Neural cell (in vitro differentiated cells): ENCODE data around the gene GPR78. TPM values are rescaled to one million over a fixed set of nuclear protein-coding genes. Genes with fewer than 3 reads are reported as not detected.
A peak's percentile ranks its signal among the peaks of the same experiment; 100 is the strongest.

Experiments used
- H2AFZ ChIP-seq: fragments of 200-600, 300-800 bp; sonication (generic), shearing (Covaris generic); 2 replicates; pipeline ENCODE4 v1.6.0; 2014; ENCODE audit warnings: low read depth, mild to moderate bottlenecking, antibody characterized with exemption, low read length, moderate library complexity
- H3F3A ChIP-seq: fragments of 200-600 bp; shearing (Covaris generic); 2 replicates; pipeline ENCODE4 v1.6.1; 2016; ENCODE audit warnings: mild to moderate bottlenecking, moderate library complexity, mixed read lengths, antibody characterized with exemption, low read length; ENCODE audit not compliant: insufficient read depth, poor library complexity, severe bottlenecking
- H3K27ac ChIP-seq: fragments of 200-600, 300-800 bp; sonication (generic), shearing (Covaris generic); 2 replicates; pipeline ENCODE4 v1.5.1; 2014; ENCODE audit warnings: mild to moderate bottlenecking, low read length, moderate library complexity
- H3K27me3 ChIP-seq: fragments of 300-800, 200-600 bp; sonication (generic), shearing (Covaris generic); 2 replicates; pipeline ENCODE4 v1.6.0; 2014; ENCODE audit warnings: mild to moderate bottlenecking, low read depth, low read length, moderate library complexity; ENCODE audit not compliant: insufficient read depth
- H3K36me3 ChIP-seq: fragments of 300-800, 200-600 bp; sonication (generic), shearing (Covaris generic); 2 replicates; pipeline ENCODE4 v1.5.1; 2014; ENCODE audit warnings: mild to moderate bottlenecking, antibody characterized with exemption, low read length, moderate library complexity; ENCODE audit not compliant: insufficient read depth
- H3K4me2 ChIP-seq: fragments of 300-800, 200-600 bp; sonication (generic), shearing (Covaris generic); 2 replicates; pipeline ENCODE4 v1.6.0; 2014; ENCODE audit warnings: mild to moderate bottlenecking, low read length
- H3K4me3 ChIP-seq: fragments of 300-800, 200-600 bp; sonication (generic), shearing (Covaris generic); 2 replicates; pipeline ENCODE4 v1.5.1; 2014; ENCODE audit warnings: mild to moderate bottlenecking, low read length, moderate library complexity
- H3K79me2 ChIP-seq: fragments of 200-600 bp; shearing (Covaris generic); replicated peaks from 2 replicates; pipeline ENCODE4 v1.6.0; 2014; ENCODE audit warnings: mild to moderate bottlenecking, low read length, moderate library complexity; ENCODE audit not compliant: insufficient read depth
- H3K9ac ChIP-seq: fragments of 300-800, 200-600 bp; sonication (generic), shearing (Covaris generic); 2 replicates; pipeline ENCODE4 v1.6.1; 2016; ENCODE audit warnings: mild to moderate bottlenecking, low read length, mixed read lengths
- H3K9me2 ChIP-seq: fragments of 200-600 bp; shearing (Covaris generic); 2 replicates; pipeline ENCODE4 v1.6.1; 2016; ENCODE audit warnings: mild to moderate bottlenecking, low read length, mixed read lengths; ENCODE audit not compliant: insufficient read depth
- H3K9me3 ChIP-seq: fragments of 200-600, 300-800 bp; sonication (generic), shearing (Covaris generic); 2 replicates; pipeline ENCODE4 v1.6.1; 2016; ENCODE audit warnings: mild to moderate bottlenecking, mixed run types, low read length, moderate library complexity, mixed read lengths
- H4K20me1 ChIP-seq: fragments of 200-600 bp; shearing (Covaris generic); 2 replicates; pipeline ENCODE4 v1.6.1; 2016; ENCODE audit warnings: mild to moderate bottlenecking, mixed run types; ENCODE audit not compliant: insufficient read depth
- EP300 ChIP-seq: fragments of 450-650 bp; conservative IDR thresholded peaks from 2 replicates; pipeline ENCODE4 v1.6.1; 2014; ENCODE audit warnings: antibody characterized with exemption, mild to moderate bottlenecking, moderate library complexity; ENCODE audit not compliant: poor library complexity, severe bottlenecking
- EZH2 ChIP-seq: fragments of 200-600, 300-800 bp; shearing (Covaris generic), sonication (generic); IDR thresholded peaks from 2 replicates; pipeline ENCODE4 v1.6.1; 2014; ENCODE audit warnings: antibody characterized with exemption, low read length, borderline replicate concordance, mild to moderate bottlenecking; ENCODE audit not compliant: insufficient read depth, poor library complexity, severe bottlenecking
- MXI1 ChIP-seq: fragments of 450-650 bp; conservative IDR thresholded peaks from 2 replicates; pipeline ENCODE4 v1.6.1; 2014; ENCODE audit warnings: antibody characterized with exemption, mild to moderate bottlenecking; ENCODE audit not compliant: poor library complexity, severe bottlenecking
- POLR2AphosphoS5 ChIP-seq: IDR thresholded peaks from 2 replicates; pipeline ENCODE4 v1.6.1; 2012
- RAD21 ChIP-seq: fragments of 450-650 bp; conservative IDR thresholded peaks from 2 replicates; pipeline ENCODE4 v1.6.1; 2014; ENCODE audit warnings: antibody characterized with exemption, mild to moderate bottlenecking, moderate library complexity
- SMC3 ChIP-seq: fragments of 450-650 bp; conservative IDR thresholded peaks from 2 replicates; pipeline ENCODE4 v1.6.1; 2014; ENCODE audit warnings: antibody characterized with exemption, mild to moderate bottlenecking, moderate library complexity; ENCODE audit not compliant: poor library complexity
- TAF1 ChIP-seq: IDR thresholded peaks from 2 replicates; pipeline ENCODE4 v1.6.1; 2012; ENCODE audit warnings: low read depth
- polyA plus RNA-seq: library from polyadenylated mRNA; depleted of rRNA; stranded (reverse); fragments of >200 nt; gene quantifications from 2 replicates; pipeline ENCODE4 v1.2.3, GENCODE V29; 2014
- TF ChIP-seq, protein P1 (sequence below): IDR thresholded peaks from 2 replicates; pipeline ENCODE4 v1.6.1; 2012; ENCODE audit warnings: borderline replicate concordance
- TF ChIP-seq, protein P2 (sequence below): fragments of 450-650 bp; IDR thresholded peaks from 2 replicates; pipeline ENCODE4 v1.5.1; 2014; ENCODE audit warnings: antibody characterized with exemption, mild to moderate bottlenecking, moderate library complexity; ENCODE audit not compliant: poor library complexity, severe bottlenecking

The GPR78 gene
- polyA plus RNA-seq, 1 donor from 2014 or later: not detected

DNA sequence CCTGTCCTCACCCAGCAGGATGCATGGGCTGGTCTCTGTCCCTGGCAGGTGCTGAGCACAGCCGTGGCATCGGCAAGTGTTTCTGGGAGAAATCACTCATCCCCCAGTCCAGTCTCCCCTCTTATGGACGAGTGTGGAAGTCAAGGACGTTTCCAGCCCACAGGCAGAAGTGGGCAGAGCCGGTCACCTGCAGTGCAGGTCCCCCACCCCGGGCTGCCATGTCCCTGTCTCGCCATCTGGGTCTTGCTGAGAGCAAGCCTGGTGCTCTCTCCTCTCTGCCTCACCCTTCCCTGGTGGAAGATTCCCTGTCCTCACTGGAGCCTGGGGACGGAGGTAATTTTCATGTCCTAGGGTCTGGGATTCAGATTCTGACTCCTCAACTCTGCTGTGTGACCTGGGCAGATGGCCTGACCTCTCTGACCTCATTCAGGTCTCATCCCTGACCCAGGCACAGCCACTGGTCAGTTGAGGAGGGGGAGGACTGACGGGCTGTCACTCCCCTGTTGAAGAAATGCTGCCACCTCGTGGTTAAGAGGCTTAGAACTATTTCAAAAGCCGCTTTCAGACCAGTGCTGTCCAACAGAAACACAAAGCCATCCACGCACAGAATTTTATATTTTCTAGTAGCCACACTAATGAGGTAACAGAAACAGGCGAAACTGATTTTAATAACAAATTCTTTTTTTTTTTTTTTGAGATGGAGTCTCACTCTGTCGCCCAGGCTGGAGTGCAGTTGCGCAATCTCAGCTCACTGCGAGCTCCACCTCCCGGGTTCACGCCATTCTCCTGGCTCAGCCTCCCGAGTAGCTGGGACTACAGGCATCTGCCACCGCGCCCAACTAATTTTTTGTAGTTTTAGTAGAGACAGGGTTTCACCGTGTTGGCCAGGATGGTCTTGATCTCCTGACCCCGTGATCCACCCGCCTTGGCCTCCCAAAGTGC lies 14.2 kb downstream of the GPR78 start:
- H3K9me2 ChIP-seq: no peaks in the 10 kb centered on the region
- TF ChIP-seq EP300 (no peak), EZH2 (no peak), MXI1 (no peak), RAD21 (peak; percentile 59), SMC3 (peak; percentile 61), POLR2AphosphoS5 (no peak), TAF1 (no peak)
- TF ChIP-seq, protein P1, sequence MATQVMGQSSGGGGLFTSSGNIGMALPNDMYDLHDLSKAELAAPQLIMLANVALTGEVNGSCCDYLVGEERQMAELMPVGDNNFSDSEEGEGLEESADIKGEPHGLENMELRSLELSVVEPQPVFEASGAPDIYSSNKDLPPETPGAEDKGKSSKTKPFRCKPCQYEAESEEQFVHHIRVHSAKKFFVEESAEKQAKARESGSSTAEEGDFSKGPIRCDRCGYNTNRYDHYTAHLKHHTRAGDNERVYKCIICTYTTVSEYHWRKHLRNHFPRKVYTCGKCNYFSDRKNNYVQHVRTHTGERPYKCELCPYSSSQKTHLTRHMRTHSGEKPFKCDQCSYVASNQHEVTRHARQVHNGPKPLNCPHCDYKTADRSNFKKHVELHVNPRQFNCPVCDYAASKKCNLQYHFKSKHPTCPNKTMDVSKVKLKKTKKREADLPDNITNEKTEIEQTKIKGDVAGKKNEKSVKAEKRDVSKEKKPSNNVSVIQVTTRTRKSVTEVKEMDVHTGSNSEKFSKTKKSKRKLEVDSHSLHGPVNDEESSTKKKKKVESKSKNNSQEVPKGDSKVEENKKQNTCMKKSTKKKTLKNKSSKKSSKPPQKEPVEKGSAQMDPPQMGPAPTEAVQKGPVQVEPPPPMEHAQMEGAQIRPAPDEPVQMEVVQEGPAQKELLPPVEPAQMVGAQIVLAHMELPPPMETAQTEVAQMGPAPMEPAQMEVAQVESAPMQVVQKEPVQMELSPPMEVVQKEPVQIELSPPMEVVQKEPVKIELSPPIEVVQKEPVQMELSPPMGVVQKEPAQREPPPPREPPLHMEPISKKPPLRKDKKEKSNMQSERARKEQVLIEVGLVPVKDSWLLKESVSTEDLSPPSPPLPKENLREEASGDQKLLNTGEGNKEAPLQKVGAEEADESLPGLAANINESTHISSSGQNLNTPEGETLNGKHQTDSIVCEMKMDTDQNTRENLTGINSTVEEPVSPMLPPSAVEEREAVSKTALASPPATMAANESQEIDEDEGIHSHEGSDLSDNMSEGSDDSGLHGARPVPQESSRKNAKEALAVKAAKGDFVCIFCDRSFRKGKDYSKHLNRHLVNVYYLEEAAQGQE: no peak
- TF ChIP-seq, protein P2, sequence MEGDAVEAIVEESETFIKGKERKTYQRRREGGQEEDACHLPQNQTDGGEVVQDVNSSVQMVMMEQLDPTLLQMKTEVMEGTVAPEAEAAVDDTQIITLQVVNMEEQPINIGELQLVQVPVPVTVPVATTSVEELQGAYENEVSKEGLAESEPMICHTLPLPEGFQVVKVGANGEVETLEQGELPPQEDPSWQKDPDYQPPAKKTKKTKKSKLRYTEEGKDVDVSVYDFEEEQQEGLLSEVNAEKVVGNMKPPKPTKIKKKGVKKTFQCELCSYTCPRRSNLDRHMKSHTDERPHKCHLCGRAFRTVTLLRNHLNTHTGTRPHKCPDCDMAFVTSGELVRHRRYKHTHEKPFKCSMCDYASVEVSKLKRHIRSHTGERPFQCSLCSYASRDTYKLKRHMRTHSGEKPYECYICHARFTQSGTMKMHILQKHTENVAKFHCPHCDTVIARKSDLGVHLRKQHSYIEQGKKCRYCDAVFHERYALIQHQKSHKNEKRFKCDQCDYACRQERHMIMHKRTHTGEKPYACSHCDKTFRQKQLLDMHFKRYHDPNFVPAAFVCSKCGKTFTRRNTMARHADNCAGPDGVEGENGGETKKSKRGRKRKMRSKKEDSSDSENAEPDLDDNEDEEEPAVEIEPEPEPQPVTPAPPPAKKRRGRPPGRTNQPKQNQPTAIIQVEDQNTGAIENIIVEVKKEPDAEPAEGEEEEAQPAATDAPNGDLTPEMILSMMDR: peak; percentile 67
- H3K9ac ChIP-seq: no peak overlapping the region
- peaks cover 33% of the 10 kb centered on the region for H3K27me3 ChIP-seq
- no peaks in the 10 kb centered on the region for H3K36me3 ChIP-seq
- H3K4me2 ChIP-seq: no peak overlapping the region
- H3K79me2 ChIP-seq: no peaks in the 10 kb centered on the region
- H4K20me1 ChIP-seq: no peaks in the 10 kb centered on the region
- H3K27ac ChIP-seq: no peak overlapping the region
- no peaks in the 10 kb centered on the region for H3F3A ChIP-seq
- H3K4me3 ChIP-seq: no peak overlapping the region
- no peaks in the 10 kb centered on the region for H3K9me3 ChIP-seq
- H2AFZ ChIP-seq: no peak overlapping the region

DNA sequence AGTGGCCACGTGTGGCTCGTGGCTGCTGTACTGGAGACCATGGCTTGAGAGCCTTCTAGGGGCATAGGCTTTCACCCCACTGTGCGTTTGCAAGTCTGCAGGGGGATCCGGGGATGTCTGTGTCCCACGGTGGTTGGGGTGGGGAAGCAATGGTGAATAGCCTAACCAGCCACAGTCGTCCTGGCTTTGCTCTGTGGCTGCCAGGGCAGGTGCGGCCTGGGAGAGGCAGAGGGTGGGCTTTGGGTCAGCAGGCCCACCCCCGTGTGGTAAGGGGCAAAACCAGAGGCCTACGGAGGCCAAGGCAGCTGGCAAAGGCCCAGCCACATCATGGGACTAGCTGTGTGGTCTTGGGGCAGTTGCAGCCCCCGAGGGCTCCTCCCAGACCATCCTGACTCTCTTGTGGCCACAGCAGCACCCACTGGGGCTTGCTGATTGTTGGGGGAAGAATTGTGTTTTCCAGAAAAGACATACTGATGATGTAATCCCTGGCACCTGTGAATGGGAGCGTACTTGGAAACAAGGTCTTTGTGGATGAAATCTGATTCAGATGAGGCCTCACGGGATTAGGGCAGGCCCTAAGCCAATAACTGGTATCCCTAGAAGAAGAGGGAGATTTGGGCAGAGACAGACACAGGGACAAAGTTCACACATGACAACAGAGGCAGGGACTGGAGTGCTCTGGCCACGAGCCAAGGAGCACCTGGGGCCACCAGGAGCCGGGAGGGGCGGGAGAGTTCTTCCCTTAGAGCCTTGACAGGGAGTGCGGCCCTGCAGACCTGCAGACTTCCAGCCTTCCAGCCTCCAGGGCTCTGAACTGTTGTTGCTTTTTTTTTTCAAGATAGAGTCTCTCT lies 15.3 kb downstream of the GPR78 start:
- H3K27ac ChIP-seq: no peak overlapping the region
- no peak overlapping the region for H3K9ac ChIP-seq
- H3K4me3 ChIP-seq: no peak overlapping the region
- H3F3A ChIP-seq: no peaks in the 10 kb centered on the region
- H3K36me3 ChIP-seq: no peaks in the 10 kb centered on the region
- H4K20me1 ChIP-seq: no peaks in the 10 kb centered on the region
- no peak overlapping the region for H2AFZ ChIP-seq
- no peaks in the 10 kb centered on the region for H3K9me2 ChIP-seq
- H3K4me2 ChIP-seq: no peak overlapping the region
- TF ChIP-seq EZH2 (no peak), MXI1 (no peak), TAF1 (no peak), EP300 (no peak), SMC3 (no peak), POLR2AphosphoS5 (no peak), RAD21 (no peak)
- TF ChIP-seq, protein P2: no peak
- TF ChIP-seq, protein P1: no peak
- no peaks in the 10 kb centered on the region for H3K79me2 ChIP-seq
- H3K27me3 ChIP-seq: peaks cover 33% of the 10 kb centered on the region
- no peaks in the 10 kb centered on the region for H3K9me3 ChIP-seq
